Measurements from ENCODE around the gene USP22. TPM values are rescaled to one million over a fixed set of nuclear protein-coding genes. Genes with fewer than 3 reads are reported as not detected.

Gene USP22
- total and polyA plus RNA-seq, 4 donors = 27.2 to 109 (median 58.1) TPM

- TF ChIP-seq FOXA2 (IDR thresholded peaks at IDR 0.05) (no peak), RAD21 (IDR thresholded peaks at IDR 0.05) (peak; percentile 87 to 88), CTCF (IDR thresholded peaks at IDR 0.05; ENCODE audit: low read depth, low read length, missing input control) (peak; percentile 98)
- Histone ChIP-seq H3K9me3 (ENCODE audit: control insufficient read depth in 4 of 4, low read length in 3 of 4) (no peaks in the 10 kb centered on the region), H3K4me3 (ENCODE audit: low read depth in 1 of 3, low read length in 3 of 3) (no peak overlapping the region)
Measured at GRCh38 chr17:20992987-20993862, 49.6 kb downstream of the USP22 start.

DNA sequence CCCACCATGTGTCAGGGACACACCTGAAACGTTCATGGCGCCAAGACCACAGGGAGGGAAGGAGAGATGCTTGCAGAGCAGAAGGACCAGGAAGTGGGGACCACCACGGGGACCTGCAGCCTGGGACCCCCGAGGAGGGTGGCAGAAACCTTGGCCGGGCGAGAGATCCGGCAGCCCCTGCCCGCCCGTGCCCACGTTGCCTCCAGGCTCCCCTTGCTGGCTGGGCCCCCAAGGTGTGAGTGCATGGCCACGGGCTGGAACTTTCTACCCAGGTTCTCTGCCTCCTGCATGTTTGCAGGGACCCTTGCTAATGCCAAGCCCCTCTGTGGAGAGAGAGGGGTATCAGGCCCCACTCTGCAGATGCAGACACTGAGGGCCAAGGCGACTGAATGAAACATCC lies 50.4 kb downstream of the USP22 start:
- H3K4me1 ChIP-seq (ENCODE audit: control insufficient read depth in 4 of 4, insufficient read depth in 4 of 4, low read length in 3 of 4) = no peaks in the 10 kb centered on the region
- 77% methylated on average over 12 of the region's 12 CpGs for WGBS
- DNase-seq (ENCODE audit: low spot score) = no peak
- H3K4me3 ChIP-seq (ENCODE audit: low read depth in 1 of 3, low read length in 3 of 3) = no peak overlapping the region
- H3K36me3 ChIP-seq (ENCODE audit: control insufficient read depth in 4 of 4, insufficient read depth in 3 of 4, low read depth in 1 of 4, low read length in 3 of 4) = no peaks in the 10 kb centered on the region
- H3K27ac ChIP-seq (ENCODE audit: low read depth in 1 of 2, low read length in 2 of 2) = no peak overlapping the region
- no peaks in the 10 kb centered on the region for H3K9me3 ChIP-seq (ENCODE audit: control insufficient read depth in 4 of 4, low read length in 3 of 4)
- TF ChIP-seq RAD21 (IDR thresholded peaks at IDR 0.05) = no peak
- TF ChIP-seq HNF4A (conservative IDR thresholded peaks at IDR 0.05) = no peak
- no peak for TF ChIP-seq CTCF (IDR thresholded peaks at IDR 0.05; ENCODE audit: low read depth, low read length, missing input control)
- TF ChIP-seq RXRA (IDR thresholded peaks at IDR 0.05) = no peak
- no peak for TF ChIP-seq SP1 (IDR thresholded peaks at IDR 0.05)
- TF ChIP-seq JUND (IDR thresholded peaks at IDR 0.05) = no peak
- TF ChIP-seq FOXA1 (IDR thresholded peaks at IDR 0.05) = no peak
- TF ChIP-seq ZBTB33 (IDR thresholded peaks at IDR 0.05) = no peak
- TF ChIP-seq ATF3 (IDR thresholded peaks at IDR 0.05) = no peak
- no peak for TF ChIP-seq FOXA2 (IDR thresholded peaks at IDR 0.05)
- TF ChIP-seq NR2F2 (IDR thresholded peaks at IDR 0.05) = no peak
- no peak for TF ChIP-seq YY1 (IDR thresholded peaks at IDR 0.05)
- no peak for TF ChIP-seq TAF1 (conservative IDR thresholded peaks at IDR 0.05)
- no peak for TF ChIP-seq REST (IDR thresholded peaks at IDR 0.05)
- TF ChIP-seq, protein P1, sequence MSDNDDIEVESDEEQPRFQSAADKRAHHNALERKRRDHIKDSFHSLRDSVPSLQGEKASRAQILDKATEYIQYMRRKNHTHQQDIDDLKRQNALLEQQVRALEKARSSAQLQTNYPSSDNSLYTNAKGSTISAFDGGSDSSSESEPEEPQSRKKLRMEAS (IDR thresholded peaks at IDR 0.05) = no peak
- TF ChIP-seq HNF4G (IDR thresholded peaks at IDR 0.05) = no peak
- no peak overlapping the region for H3K9ac ChIP-seq (ENCODE audit: low read depth in 1 of 2, low read length in 2 of 2)
- H3K27me3 ChIP-seq (ENCODE audit: control insufficient read depth in 4 of 4, insufficient read depth in 4 of 4, low read length in 3 of 4) = no peaks in the 10 kb centered on the region

More at GRCh38 chr17:20992987-20993862, 49.6 kb downstream of the USP22 start:
- H3K27me3 ChIP-seq (ENCODE audit: control insufficient read depth in 4 of 4, insufficient read depth in 4 of 4, low read length in 3 of 4) = no peaks in the 10 kb centered on the region
- H3K9ac ChIP-seq (ENCODE audit: low read depth in 1 of 2, low read length in 2 of 2) = no peak overlapping the region
- 68% methylated on average over 17 of the region's 17 CpGs for WGBS
- DNase-seq (ENCODE audit: low spot score) = peak; percentile 67
- H3K4me1 ChIP-seq (ENCODE audit: control insufficient read depth in 4 of 4, insufficient read depth in 4 of 4, low read length in 3 of 4) = no peaks in the 10 kb centered on the region
- no peaks in the 10 kb centered on the region for H3K36me3 ChIP-seq (ENCODE audit: control insufficient read depth in 4 of 4, insufficient read depth in 3 of 4, low read depth in 1 of 4, low read length in 3 of 4)
- H3K27ac ChIP-seq (ENCODE audit: low read depth in 1 of 2, low read length in 2 of 2) = no peak overlapping the region

Measured in liver (tissue), 9 donors.